NCI-H2107 treated with DMSO at 0.1 percent for 48 hours (cell line): ENCODE results near the gene RRM1.
"Not testable (repeated sequence)": the region's sequence is repeated elsewhere in the genome, so short reads cannot be mapped to it uniquely, and the experiment has no call there.

Experiments used
- DNase-seq: peaks from one replicate; lab custom pipeline; 2025; ENCODE audit not compliant: unreplicated experiment; lab: John Stamatoyannopoulos, UW

Gene RRM1

GRCh38 chr11:4076774-4077173, 17.8 kb upstream of the RRM1 start:
- no peak for DNase-seq

GRCh38 chr11:4083198-4083597, 11.4 kb upstream of the RRM1 start:
- DNase-seq = no peak

GRCh38 chr11:4084406-4085125, 10.0 kb upstream of the RRM1 start:
- no peak for DNase-seq

GRCh38 chr11:4085575-4085974, 9.0 kb upstream of the RRM1 start:
- DNase-seq = no peak

- no peak for DNase-seq
These were observed 7.8 kb upstream of the RRM1 start for GRCh38 chr11:4086575-4087353.

- no peak for DNase-seq
These were observed 7.0 kb upstream of the RRM1 start for GRCh38 chr11:4087551-4087950.

GRCh38 chr11:4090258-4090657, 4.3 kb upstream of the RRM1 start:
- no peak for DNase-seq

- DNase-seq = no peak
These were observed 2.6 kb upstream of the RRM1 start for GRCh38 chr11:4092026-4092425.

GRCh38 chr11:4093519-4094347, 866 bp upstream of the RRM1 start:
- DNase-seq = no peak

GRCh38 chr11:4095509-4096230, 1.1 kb downstream of the RRM1 start:
- DNase-seq = no peak

GRCh38 chr11:4098026-4098621, 3.5 kb downstream of the RRM1 start:
- DNase-seq = no peak

- DNase-seq = no peak
These were observed 8.1 kb downstream of the RRM1 start for GRCh38 chr11:4102711-4103110.

- DNase-seq = no peak
These were observed 8.7 kb downstream of the RRM1 start for GRCh38 chr11:4103269-4103668.

- DNase-seq = no peak
These were observed 11.3 kb downstream of the RRM1 start for GRCh38 chr11:4105916-4106315.

- DNase-seq = no peak
These were observed 17.2 kb downstream of the RRM1 start for GRCh38 chr11:4111834-4112233.

- no peak for DNase-seq
These were observed 20.5 kb downstream of the RRM1 start for GRCh38 chr11:4115128-4115527.

GRCh38 chr11:4118107-4118506, 23.5 kb downstream of the RRM1 start:
- no peak for DNase-seq

- DNase-seq = no peak
These were observed 28.6 kb downstream of the RRM1 start for GRCh38 chr11:4123218-4123617.

- DNase-seq = no peak
These were observed 30.5 kb downstream of the RRM1 start for GRCh38 chr11:4125141-4125540.

- DNase-seq = no peak
These were observed 32.8 kb downstream of the RRM1 start for GRCh38 chr11:4127357-4127756.

GRCh38 chr11:4130219-4130618, 35.6 kb downstream of the RRM1 start:
- DNase-seq = not testable (repeated sequence)
